OCI-LY1 (cell line): ENCODE results near the gene RPS16.

Source experiments
- H2AFZ ChIP-seq: fragments of 200-600 bp; sonication (generic), shearing (Covaris generic); 2 replicates; pipeline ENCODE4 v1.6.0; 2014; ENCODE audit warnings: antibody characterized with exemption, mild to moderate bottlenecking, low read length
- H3F3A ChIP-seq: fragments of 200-600 bp; sonication (generic), shearing (Covaris generic); 2 replicates; pipeline ENCODE4 v1.6.0; 2014; ENCODE audit warnings: mild to moderate bottlenecking, antibody characterized with exemption, low read length, moderate library complexity; ENCODE audit not compliant: insufficient read depth
- H3K27ac ChIP-seq: fragments of 200-600 bp; sonication (generic); 2 replicates; pipeline ENCODE4 v1.5.1; 2014; ENCODE audit warnings: low read length, mixed run types, mild to moderate bottlenecking, low read depth; ENCODE audit not compliant: poor library complexity, severe bottlenecking
- H3K27me3 ChIP-seq: fragments of 200-600 bp; sonication (generic); 2 replicates; pipeline ENCODE4 v1.6.0; 2014; ENCODE audit warnings: antibody characterized with exemption, mild to moderate bottlenecking, low read length, moderate library complexity; ENCODE audit not compliant: insufficient read depth
- H3K36me3 ChIP-seq: fragments of 200-600 bp; sonication (generic); 2 replicates; pipeline ENCODE4 v1.6.1; 2014; ENCODE audit warnings: mild to moderate bottlenecking, antibody characterized with exemption, low read length, moderate library complexity, mixed read lengths; ENCODE audit not compliant: insufficient read depth
- H3K4me1 ChIP-seq: fragments of 200-600 bp; sonication (generic); 2 replicates; pipeline ENCODE4 v1.5.1; 2014; ENCODE audit warnings: mild to moderate bottlenecking, low read length, moderate library complexity; ENCODE audit not compliant: insufficient read depth, severe bottlenecking
- H3K4me2 ChIP-seq: fragments of 200-600 bp; sonication (generic), shearing (Covaris generic); 2 replicates; pipeline ENCODE4 v1.6.1; 2014; ENCODE audit warnings: low read length
- H3K4me3 ChIP-seq: fragments of 200-600 bp; sonication (generic); 2 replicates; pipeline ENCODE4 v1.5.1; 2014; ENCODE audit warnings: low read length, low read depth, mild to moderate bottlenecking, mixed read lengths; ENCODE audit not compliant: poor library complexity, severe bottlenecking
- H3K79me2 ChIP-seq: fragments of 200-600 bp; shearing (Covaris generic); 2 replicates; pipeline ENCODE4 v1.6.1; 2016; ENCODE audit warnings: mixed run types, low read length, mixed read lengths; ENCODE audit not compliant: insufficient read depth
- H3K9ac ChIP-seq: fragments of 200-600 bp; sonication (generic), shearing (Covaris generic); 2 replicates; pipeline ENCODE4 v1.6.1; 2014; ENCODE audit warnings: mild to moderate bottlenecking, low read length, mixed read lengths
- H3K9me2 ChIP-seq: fragments of 200-600 bp; sonication (generic), shearing (Covaris generic); 2 replicates; pipeline ENCODE4 v1.6.1; 2014; ENCODE audit warnings: low read depth, mild to moderate bottlenecking, low read length, mixed read lengths
- H3K9me3 ChIP-seq: fragments of 200-600 bp; shearing (Covaris generic); 2 replicates; pipeline ENCODE4 v1.6.1; 2014; ENCODE audit warnings: low read length, mixed read lengths
- H4K20me1 ChIP-seq: fragments of 200-600 bp; sonication (generic), shearing (Covaris generic); 2 replicates; pipeline ENCODE4 v1.6.0; 2016; ENCODE audit warnings: mild to moderate bottlenecking, low read length; ENCODE audit not compliant: insufficient read depth
- CTCF ChIP-seq: fragments of 200-600 bp; sonication (generic), shearing (Covaris generic); IDR thresholded peaks from 2 replicates; pipeline ENCODE4 v1.5.1; 2017; ENCODE audit warnings: mild to moderate bottlenecking, antibody characterized with exemption, low read length, moderate library complexity, mixed read lengths
- EZH2 ChIP-seq: fragments of 200-600 bp; sonication (generic), shearing (Covaris generic); IDR thresholded peaks from 2 replicates; pipeline ENCODE4 v1.8.0; 2017; ENCODE audit warnings: borderline replicate concordance, mixed run types, mild to moderate bottlenecking, antibody characterized with exemption, low read length, moderate library complexity, mixed read lengths

RPS16 gene

GRCh38 chr19:39424934-39425333, 10.8 kb downstream of the RPS16 start:
- no peaks in the 10 kb centered on the region for H3K9me3 ChIP-seq
- peaks cover 27% of the 10 kb centered on the region for H3K36me3 ChIP-seq
- no peaks in the 10 kb centered on the region for H3K4me1 ChIP-seq
- no peaks in the 10 kb centered on the region for H4K20me1 ChIP-seq
- TF ChIP-seq CTCF (no peak), EZH2 (no peak)
- H3F3A ChIP-seq: no peaks in the 10 kb centered on the region
- no peak overlapping the region for H3K4me2 ChIP-seq
- no peaks in the 10 kb centered on the region for H3K9me2 ChIP-seq
- H2AFZ ChIP-seq: no peak overlapping the region
- H3K9ac ChIP-seq: no peak overlapping the region
- no peak overlapping the region for H3K4me3 ChIP-seq
- no peaks in the 10 kb centered on the region; the same call in 1 of the 2 replicates for H3K27me3 ChIP-seq
- H3K27ac ChIP-seq: no peak overlapping the region
- no peaks in the 10 kb centered on the region for H3K79me2 ChIP-seq

- Histone ChIP-seq H2AFZ (no peak overlapping the region), H3K4me3 (no peak overlapping the region), H3K36me3 (peaks cover 36% of the 10 kb centered on the region), H3K4me1 (no peaks in the 10 kb centered on the region), H3K79me2 (no peaks in the 10 kb centered on the region), H3K27me3 (no peaks in the 10 kb centered on the region; the same call in 1 of the 2 replicates), H4K20me1 (no peaks in the 10 kb centered on the region), H3K9ac (no peak overlapping the region), H3F3A (no peaks in the 10 kb centered on the region), H3K9me3 (no peaks in the 10 kb centered on the region), H3K9me2 (no peaks in the 10 kb centered on the region), H3K27ac (no peak overlapping the region), H3K4me2 (no peak overlapping the region)
- TF ChIP-seq CTCF (no peak), EZH2 (no peak)
Measured at GRCh38 chr19:39423258-39424086, 12.3 kb downstream of the RPS16 start.

GRCh38 chr19:39422020-39422419, 13.7 kb downstream of the RPS16 start:
- no peaks in the 10 kb centered on the region for H3K9me3 ChIP-seq
- H3F3A ChIP-seq: no peaks in the 10 kb centered on the region
- H3K9ac ChIP-seq: no peak overlapping the region
- no peaks in the 10 kb centered on the region for H3K79me2 ChIP-seq
- H3K27me3 ChIP-seq: no peaks in the 10 kb centered on the region
- no peak overlapping the region for H3K4me3 ChIP-seq
- no peak overlapping the region for H2AFZ ChIP-seq
- no peaks in the 10 kb centered on the region for H4K20me1 ChIP-seq
- TF ChIP-seq EZH2: no peak
- no peak for TF ChIP-seq CTCF
- H3K9me2 ChIP-seq: no peaks in the 10 kb centered on the region
- H3K27ac ChIP-seq: no peak overlapping the region
- no peak overlapping the region for H3K4me2 ChIP-seq
- no peaks in the 10 kb centered on the region for H3K4me1 ChIP-seq
- H3K36me3 ChIP-seq: peaks cover 36% of the 10 kb centered on the region
